PFSK-1 (cell line): ENCODE results near the gene TMEM209.

Source experiments
- FOXP2 ChIP-seq: optimal IDR thresholded peaks from 2 replicates; pipeline ENCODE3; 2011; ENCODE audit warnings: borderline replicate concordance, control low read depth, inconsistent platforms; ENCODE audit not compliant: insufficient read depth; ENCODE audit errors: extremely low read length, extremely low read depth
- POLR2AphosphoS5 ChIP-seq: IDR thresholded peaks from 2 replicates; pipeline ENCODE4 v1.6.1; 2012; ENCODE audit warnings: low read depth, mild to moderate bottlenecking, control low read depth, low read length, moderate library complexity
- REST ChIP-seq, 2 experiments: IDR thresholded peaks; 2 replicates each; pipeline versions ENCODE4 v1.6.1 to v1.8.0; 2011 to 2012; ENCODE audit warnings: low read depth in 2 of 2, low read length in 2 of 2, control low read depth in 1 of 2, inconsistent platforms in 1 of 2, mild to moderate bottlenecking in 1 of 2, moderate library complexity in 1 of 2; ENCODE audit not compliant: insufficient read depth in 1 of 2
- TAF1 ChIP-seq: IDR thresholded peaks from 2 replicates; pipeline ENCODE4 v1.6.1; 2012; ENCODE audit warnings: low read length, control low read depth, borderline replicate concordance; ENCODE audit not compliant: insufficient read depth

GRCh38 chr7:130141161-130141883 is 63.9 kb downstream of the TMEM209 start:
- TF ChIP-seq FOXP2 (no peak), REST (IDR thresholded peaks at IDR 0.05; ENCODE audit: insufficient read depth in 1 of 2, low read depth in 2 of 2, low read length in 2 of 2) (no peak), POLR2AphosphoS5 (no peak), TAF1 (no peak)
